Upper lobe of right lung (tissue), 1 donor: Measurements from ENCODE around the gene SCTR. TPM values are rescaled to one million over a fixed set of nuclear protein-coding genes. Genes with fewer than 3 reads are reported as not detected.

Experiments used
- ATAC-seq: fragments of 200-7000 bp; cut with Tn5 transposase; one replicate; pipeline ENCODE4 v1.9.1; 2020; ENCODE audit warnings: mild to moderate bottlenecking, moderate library complexity
- DNase-seq: peaks from one replicate; pipeline ENCODE4 v3.0.0-alpha.2; 2020
- H3K27ac ChIP-seq: fragments of 200-600 bp; one replicate; pipeline ENCODE4 v1.8.0; 2022
- H3K27me3 ChIP-seq: fragments of 200-600 bp; one replicate; pipeline ENCODE4 v1.8.0; 2022; ENCODE audit warnings: mild to moderate bottlenecking
- H3K36me3 ChIP-seq: fragments of 200-600 bp; one replicate; pipeline ENCODE4 v1.8.0; 2022
- H3K4me1 ChIP-seq: fragments of 200-600 bp; one replicate; pipeline ENCODE4 v1.8.0; 2022
- H3K4me3 ChIP-seq: fragments of 200-600 bp; one replicate; pipeline ENCODE4 v1.8.0; 2022; ENCODE audit warnings: mild to moderate bottlenecking
- H3K9me3 ChIP-seq: fragments of 200-600 bp; one replicate; pipeline ENCODE4 v1.8.0; 2022
- intact Hi-C: fragments of 100-400 bp; cut with DNase I; formaldehyde crosslinking; loops from one replicate; pipeline ENCODE4 v1.11.0; 2022
- total RNA-seq: library from RNA; stranded (reverse); fragmentation: NEBNext Ultra II Directional; extraction: Animal tissue kit (Norgen Biotek cat#: 25700); gene quantifications from one replicate; pipeline ENCODE4 v1.2.1, GENCODE V29; 2021
- TF ChIP-seq, protein P1 (sequence below): fragments of 200-600 bp; IDR thresholded peaks from one replicate; pipeline ENCODE4 v1.8.0; 2022; ENCODE audit warnings: antibody characterized with exemption
- donor health status: DM: no; HTN: yes; CAD: no; lungs with severe emphysema.

Gene SCTR
- total RNA-seq, 1 donor from 2014 or later: 21.0 TPM

DNA sequence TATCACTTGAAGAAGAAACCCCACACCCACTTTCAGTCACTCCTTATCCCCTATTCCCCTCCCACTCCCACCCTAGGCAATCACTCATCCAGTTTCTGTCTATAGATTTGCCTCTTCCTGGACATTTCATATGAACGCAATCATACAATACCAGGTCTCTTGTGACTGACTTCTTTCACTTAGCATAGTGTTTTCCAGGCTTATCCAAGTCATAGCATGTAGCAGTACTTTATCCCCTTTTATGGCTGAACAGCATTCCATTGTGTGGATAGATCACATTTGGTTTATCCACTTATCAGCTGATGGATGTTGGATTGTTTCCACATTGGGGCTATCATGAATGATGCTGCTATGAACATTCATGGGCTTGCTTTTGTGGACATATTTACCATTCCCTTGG, 26.6 kb upstream of the SCTR start:
- H3K36me3 ChIP-seq: no peaks in the 10 kb centered on the region
- peaks cover 20% of the 10 kb centered on the region for H3K4me1 ChIP-seq
- ATAC-seq (no peak), DNase-seq (no peak)
- H3K4me3 ChIP-seq: no peak overlapping the region
- no peaks in the 10 kb centered on the region for H3K9me3 ChIP-seq
- intact Hi-C loops: no loop called here
- H3K27ac ChIP-seq: no peak overlapping the region
- TF ChIP-seq, protein P1, sequence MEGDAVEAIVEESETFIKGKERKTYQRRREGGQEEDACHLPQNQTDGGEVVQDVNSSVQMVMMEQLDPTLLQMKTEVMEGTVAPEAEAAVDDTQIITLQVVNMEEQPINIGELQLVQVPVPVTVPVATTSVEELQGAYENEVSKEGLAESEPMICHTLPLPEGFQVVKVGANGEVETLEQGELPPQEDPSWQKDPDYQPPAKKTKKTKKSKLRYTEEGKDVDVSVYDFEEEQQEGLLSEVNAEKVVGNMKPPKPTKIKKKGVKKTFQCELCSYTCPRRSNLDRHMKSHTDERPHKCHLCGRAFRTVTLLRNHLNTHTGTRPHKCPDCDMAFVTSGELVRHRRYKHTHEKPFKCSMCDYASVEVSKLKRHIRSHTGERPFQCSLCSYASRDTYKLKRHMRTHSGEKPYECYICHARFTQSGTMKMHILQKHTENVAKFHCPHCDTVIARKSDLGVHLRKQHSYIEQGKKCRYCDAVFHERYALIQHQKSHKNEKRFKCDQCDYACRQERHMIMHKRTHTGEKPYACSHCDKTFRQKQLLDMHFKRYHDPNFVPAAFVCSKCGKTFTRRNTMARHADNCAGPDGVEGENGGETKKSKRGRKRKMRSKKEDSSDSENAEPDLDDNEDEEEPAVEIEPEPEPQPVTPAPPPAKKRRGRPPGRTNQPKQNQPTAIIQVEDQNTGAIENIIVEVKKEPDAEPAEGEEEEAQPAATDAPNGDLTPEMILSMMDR: no peak
- no peaks in the 10 kb centered on the region for H3K27me3 ChIP-seq

DNA sequence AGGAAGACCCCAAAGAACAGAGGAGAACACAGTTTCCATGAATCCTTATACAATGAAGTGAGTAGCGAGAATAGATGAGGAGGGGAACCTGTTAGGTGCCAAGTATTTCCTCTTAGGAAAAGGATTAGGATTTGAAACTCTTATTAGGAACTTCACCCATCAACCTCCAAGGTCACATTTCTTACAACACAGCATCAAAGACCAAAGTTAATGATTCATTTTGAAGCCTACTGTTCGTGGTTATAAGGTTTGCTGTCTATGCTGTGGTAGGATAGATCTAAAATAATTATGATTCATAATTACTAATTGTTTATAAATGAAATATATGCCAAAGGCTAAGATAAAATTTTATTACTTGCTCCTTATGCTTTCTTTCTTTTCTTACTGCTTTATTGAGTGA, 26.1 kb upstream of the SCTR start:
- Histone ChIP-seq H3K27me3 (no peaks in the 10 kb centered on the region), H3K4me3 (no peak overlapping the region), H3K27ac (no peak overlapping the region), H3K36me3 (no peaks in the 10 kb centered on the region), H3K9me3 (no peaks in the 10 kb centered on the region), H3K4me1 (peaks cover 20% of the 10 kb centered on the region)
- intact Hi-C loops: no loop called here
- DNase-seq (no peak), ATAC-seq (no peak)
- TF ChIP-seq, protein P1: no peak

DNA sequence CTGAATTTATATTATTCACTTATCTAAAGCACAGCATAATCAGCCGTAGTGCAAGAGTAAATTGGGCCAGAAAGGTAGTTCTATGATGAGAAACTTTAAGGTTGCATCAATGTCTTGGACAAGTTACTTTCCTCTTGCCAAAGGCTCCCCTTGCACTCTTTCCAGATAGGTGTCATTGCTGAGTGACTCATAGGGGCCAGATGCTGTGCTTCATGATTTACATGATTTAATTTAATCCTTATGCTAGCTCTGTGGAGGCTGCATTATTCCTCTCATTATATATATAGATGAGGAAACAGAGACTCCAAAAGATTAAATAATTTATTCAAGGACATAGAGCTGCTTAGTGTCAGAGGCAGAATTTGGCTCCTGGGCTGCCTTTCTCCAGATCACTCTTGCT, 25.0 kb upstream of the SCTR start:
- DNase-seq (no peak), ATAC-seq (no peak)
- Histone ChIP-seq H3K27me3 (no peaks in the 10 kb centered on the region), H3K36me3 (no peaks in the 10 kb centered on the region), H3K4me1 (peaks cover 20% of the 10 kb centered on the region), H3K27ac (no peak overlapping the region), H3K4me3 (no peak overlapping the region), H3K9me3 (no peaks in the 10 kb centered on the region)
- intact Hi-C loops: no loop called here
- TF ChIP-seq, protein P1: no peak

DNA sequence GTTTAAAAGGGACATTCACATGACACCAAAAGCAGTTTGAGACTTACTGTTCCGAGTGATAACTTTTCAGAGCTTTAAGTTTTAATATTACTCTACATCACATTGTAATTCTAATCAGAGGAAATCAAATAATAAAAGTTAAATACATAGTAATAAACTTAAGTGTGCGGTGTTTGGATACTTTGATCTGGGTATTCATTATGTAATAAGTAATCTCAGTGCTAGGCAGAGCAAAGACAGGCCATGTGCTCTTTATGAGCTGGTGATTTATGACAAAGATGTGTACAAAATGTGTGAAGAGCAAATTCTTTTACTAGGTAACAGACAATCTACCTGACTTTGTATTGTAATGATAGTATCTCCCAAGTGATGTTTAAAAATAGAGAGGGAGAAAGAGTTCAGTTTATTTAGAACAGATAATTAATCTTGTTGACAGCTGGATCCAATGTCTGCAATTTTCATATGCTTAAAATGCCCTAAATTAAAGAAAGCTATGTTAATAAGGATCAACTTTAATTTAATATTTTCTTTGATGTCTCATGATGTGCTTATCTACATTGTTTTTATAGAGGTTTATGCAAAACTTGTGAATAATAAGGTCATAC, 24.3 kb upstream of the SCTR start:
- Histone ChIP-seq H3K27ac (peak overlapping the region; percentile 32), H3K4me1 (peaks cover 20% of the 10 kb centered on the region), H3K36me3 (no peaks in the 10 kb centered on the region), H3K9me3 (no peaks in the 10 kb centered on the region), H3K4me3 (no peak overlapping the region), H3K27me3 (no peaks in the 10 kb centered on the region)
- TF ChIP-seq, protein P1: no peak
- DNase-seq: no peak
- intact Hi-C loops: no loop called here
- ATAC-seq: no peak

DNA sequence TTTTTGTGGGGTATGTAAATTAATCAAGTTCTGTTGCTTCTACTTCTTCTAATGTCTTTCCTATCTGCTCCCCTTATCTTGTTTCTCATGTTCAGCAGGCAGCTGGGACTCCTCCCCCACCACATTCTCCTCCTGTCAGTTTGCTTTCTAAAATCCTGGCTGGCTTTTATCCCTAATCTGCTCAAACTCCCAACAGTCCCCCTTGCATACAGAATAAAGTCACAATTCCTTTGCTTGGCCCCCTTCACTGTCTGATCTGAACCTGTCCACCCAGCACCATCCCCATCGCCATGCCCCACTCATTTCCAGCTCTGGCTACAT, 22.1 kb upstream of the SCTR start:
- TF ChIP-seq, protein P1: no peak
- no peaks in the 10 kb centered on the region for H3K27me3 ChIP-seq
- no peak for ATAC-seq
- intact Hi-C loops: no loop called here
- peaks cover 20% of the 10 kb centered on the region for H3K4me1 ChIP-seq
- no peaks in the 10 kb centered on the region for H3K36me3 ChIP-seq
- H3K9me3 ChIP-seq: no peaks in the 10 kb centered on the region
- H3K27ac ChIP-seq: peak overlapping the region; percentile 90
- no peak overlapping the region for H3K4me3 ChIP-seq
- no peak for DNase-seq
